GM19455 (cell line): ENCODE measurements around the gene CD226.
"Not testable (repeated sequence)": the region's sequence is repeated elsewhere in the genome, so short reads cannot be mapped to it uniquely, and the experiment has no call there.

Experiments used
- ATAC-seq: cut with Tn5 transposase; IDR thresholded peaks from one replicate; pipeline ENCODE4 v1.9.1; 2021; ENCODE audit not compliant: unreplicated experiment

Gene CD226

DNA sequence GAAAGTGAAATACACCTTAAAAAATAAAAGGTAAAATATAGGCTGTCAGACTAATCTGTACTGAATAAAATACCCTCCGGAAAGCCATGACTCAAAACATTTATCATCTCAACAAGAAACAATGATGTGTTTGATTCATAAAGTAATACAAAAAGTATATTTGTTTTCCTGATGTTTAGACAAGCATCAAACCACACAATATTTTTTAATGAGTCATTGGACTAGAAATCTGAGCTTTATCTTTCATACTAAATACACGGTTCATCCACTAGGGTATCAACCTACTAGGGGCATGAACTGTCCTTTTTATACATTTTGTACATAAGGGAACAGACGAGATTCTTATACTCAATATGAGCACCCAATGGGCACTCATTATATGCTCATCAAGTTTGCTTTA is 31.3 kb downstream of the CD226 start:
- ATAC-seq, result no peak

DNA sequence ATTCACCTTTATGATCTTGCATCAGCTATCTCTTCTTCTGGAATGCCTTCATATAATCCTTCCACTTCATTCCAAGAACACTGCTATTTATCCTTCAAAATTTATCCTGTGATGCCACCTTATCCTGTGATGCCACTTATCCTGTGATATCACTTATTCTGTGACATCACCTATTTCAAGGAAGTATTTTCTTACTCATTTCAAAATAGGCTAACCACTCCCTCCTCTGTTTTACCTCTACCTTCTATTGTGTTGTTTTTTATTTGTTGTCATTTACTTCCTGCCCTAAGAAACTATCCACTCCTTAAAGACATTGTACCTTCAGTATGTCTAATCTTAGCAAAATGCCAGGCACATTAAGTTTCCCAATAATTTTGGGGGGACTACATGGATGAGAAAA is 38.8 kb downstream of the CD226 start:
- no peak for ATAC-seq

DNA sequence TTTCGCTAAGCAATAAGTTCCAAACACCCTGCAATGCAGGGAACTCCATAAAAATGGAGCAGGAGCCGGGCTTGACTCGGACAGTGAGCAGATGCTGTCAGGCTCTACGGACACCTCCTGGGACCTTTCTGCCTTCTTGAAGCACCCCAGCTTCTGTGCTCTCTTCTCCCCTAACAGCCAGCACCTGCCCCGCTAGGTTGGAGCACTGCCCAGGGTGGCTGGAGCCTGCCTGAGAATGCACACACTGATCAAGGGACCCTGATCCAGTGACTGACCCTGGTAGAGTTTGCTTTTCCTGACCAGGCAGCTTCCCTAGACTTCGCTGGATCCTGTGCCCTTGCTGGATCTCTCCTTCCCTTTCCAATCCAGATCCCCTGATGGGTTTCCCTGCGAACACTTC is 40.9 kb downstream of the CD226 start:
- ATAC-seq, result no peak

GRCh38 chr18:69900941-69901340 is 46.7 kb downstream of the CD226 start:
- no peak for ATAC-seq

GRCh38 chr18:69899154-69899923 is 48.3 kb downstream of the CD226 start:
- ATAC-seq, result not testable (repeated sequence)

DNA sequence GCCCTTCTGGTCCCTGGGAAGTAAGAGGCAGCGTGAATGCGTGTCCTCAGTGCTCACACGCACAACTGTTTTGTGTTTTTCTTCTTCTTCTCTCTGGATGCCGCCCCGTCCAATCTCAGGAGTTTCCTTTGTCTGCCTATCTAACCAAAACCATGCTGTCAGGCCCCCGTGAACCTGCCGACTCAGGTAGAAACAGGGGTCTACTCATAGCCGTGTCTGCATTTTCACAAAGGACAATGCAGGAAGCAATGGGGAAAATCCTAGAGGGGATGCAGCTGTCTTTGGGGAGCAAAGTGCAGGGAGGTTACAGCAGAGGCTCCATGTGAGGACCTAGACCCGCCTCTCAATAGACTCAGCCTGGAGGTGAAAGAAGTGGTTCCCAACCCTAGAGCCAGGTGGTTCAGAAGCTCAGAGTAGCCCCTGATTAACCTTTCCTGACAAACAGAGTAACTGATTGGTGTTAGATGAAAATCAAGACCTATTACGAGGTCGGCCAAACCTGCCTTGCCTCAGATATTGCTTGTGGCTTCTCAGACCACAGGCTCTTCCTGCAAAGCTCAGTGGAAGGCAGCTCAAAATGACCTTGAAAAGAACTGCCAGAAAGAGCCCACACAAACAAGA is 49.3 kb downstream of the CD226 start:
- ATAC-seq, result no peak

- peak; percentile 51 for ATAC-seq
Measured at GRCh38 chr18:69897397-69898108, 50.1 kb downstream of the CD226 start.

- ATAC-seq, result no peak
Measured at GRCh38 chr18:69895066-69896047, 52.3 kb downstream of the CD226 start.

DNA sequence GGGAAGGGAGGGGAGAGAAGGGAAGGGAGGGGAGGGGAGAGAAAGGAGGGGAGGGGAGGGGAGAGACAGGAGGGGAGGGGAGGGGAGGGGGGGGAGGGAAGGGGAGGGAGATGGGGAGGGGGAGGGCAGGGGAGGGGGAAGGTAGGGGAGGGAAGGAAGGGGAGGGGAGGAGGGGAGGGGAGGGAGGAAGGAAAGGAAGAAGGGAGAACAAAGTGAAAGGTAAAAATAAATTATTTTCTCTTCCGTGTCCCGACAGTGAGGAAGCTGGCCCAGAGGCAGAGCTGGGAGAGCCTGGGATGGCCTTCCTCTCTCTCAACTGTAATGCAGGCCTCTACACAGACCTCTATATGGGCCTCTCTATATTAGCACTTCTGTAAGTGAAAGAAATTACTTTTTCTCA is 53.2 kb downstream of the CD226 start:
- ATAC-seq, result no peak

DNA sequence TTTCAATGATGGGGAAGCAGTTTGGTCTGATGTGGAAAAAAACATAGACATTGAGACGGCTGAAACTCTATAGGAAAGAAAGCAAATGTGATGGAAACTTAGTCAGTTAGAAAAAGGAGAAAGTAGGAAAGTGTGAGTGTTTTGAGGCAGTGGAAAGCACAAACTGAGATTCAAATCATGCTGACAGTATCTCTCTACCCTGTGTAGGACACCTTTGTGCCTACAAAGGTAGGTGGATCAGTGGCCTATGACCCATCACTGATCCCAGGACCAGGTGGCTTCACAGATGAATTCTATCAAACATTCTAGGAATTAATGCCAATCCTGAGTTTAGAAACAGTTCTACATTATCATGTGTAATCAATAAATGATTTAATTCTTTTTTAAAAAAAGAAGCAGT is 57.1 kb downstream of the CD226 start:
- ATAC-seq, result no peak

DNA sequence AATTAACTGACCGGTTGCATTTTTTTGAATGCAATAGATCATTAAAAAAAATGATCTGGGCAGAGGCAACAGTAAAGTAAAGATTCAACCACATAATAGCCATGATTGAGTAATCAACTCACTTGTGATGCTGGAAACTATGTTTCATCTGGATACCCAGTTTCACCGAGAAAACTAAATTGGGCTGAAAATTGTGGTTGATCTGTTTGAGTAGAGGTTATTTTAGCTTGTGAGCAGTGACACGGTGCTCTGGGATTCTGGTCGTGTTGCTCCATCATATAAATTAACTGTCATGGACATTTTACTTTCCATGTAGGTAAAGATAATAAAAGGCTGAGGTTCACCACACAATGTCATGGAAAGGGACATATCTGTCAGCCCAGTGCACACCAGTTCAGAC is 58.7 kb downstream of the CD226 start:
- ATAC-seq, result no peak

GRCh38 chr18:69887256-69887655 is 60.4 kb downstream of the CD226 start:
- no peak for ATAC-seq

- peak; percentile 79 for ATAC-seq
Measured at GRCh38 chr18:69885841-69886531, 61.7 kb downstream of the CD226 start.

- ATAC-seq, result no peak
Measured at GRCh38 chr18:69885355-69885754, 62.3 kb downstream of the CD226 start.

- no peak for ATAC-seq
Measured at GRCh38 chr18:69883781-69884180, 63.9 kb downstream of the CD226 start.

DNA sequence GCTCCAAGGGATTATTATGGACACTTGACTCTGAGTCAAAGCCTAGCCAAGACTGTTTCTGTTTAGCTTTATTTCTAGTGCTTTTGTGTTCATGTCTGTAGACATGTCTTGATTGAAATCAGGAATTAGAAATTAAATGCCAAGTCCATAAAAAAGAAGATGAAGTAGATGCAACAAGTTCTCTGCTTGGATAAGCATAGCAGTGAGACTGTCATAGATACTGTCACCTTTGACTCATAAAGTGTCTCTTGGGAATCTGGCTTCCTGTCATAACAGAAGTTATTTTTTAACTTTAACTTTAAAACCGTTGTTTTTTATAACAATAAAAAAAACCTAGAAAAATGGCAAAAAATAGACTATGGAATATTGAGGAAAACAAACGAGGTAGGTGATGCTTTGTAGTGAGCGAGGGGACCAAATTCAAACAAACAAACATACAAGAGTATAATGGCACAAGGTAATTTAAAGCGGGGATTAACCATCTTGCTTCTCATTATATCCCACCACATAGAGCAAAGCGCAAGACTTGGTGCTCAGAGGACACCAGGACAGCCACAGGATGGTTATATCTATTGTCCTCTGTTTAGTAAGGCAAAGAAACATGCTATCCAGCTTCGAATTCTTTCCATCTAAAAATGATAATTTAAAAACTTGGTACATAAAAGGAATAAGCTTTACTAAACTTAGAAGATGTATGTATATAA is 64.6 kb downstream of the CD226 start:
- no peak for ATAC-seq

DNA sequence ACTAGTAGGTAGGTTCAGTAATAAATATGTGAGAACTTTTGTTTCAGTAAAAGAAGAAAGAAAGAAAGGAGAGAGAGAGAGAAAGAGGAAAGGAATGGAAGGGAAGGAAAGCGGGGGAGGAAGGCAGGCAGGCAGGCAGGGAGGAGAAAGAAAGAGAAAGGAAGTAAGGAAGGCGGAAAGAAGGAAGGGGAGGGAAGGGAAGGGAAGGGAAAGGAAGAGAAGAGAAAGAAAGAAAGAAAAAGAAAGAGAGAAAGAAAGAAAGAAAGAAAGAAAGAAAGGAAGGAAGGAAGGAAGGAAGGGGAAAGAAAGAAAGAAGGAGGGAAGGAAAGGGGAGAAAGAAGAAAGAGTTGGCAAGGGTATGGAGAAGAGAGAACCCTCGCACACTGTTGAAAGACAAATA is 67.6 kb downstream of the CD226 start:
- no peak for ATAC-seq

DNA sequence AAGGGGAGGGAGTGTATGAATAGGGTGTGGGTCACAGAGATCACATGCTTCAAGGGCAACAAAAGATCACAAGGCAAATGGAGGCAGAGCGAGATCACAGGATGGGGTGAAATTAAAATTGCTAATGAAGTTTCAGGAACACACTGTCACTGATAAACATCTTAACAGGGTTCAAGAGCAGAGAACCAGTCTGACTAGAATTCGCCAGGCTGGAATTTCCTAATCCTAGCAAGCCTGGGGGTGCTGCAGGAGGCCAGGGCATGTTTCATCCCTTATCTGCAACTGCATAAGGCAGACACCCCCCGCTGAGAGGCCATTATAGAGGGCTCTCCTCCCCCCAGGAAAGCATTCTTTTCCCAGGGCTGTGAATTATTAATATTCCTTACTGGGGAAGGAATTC is 68.6 kb downstream of the CD226 start:
- not testable (repeated sequence) for ATAC-seq

- no peak for ATAC-seq
Measured at GRCh38 chr18:69878213-69878933, 69.3 kb downstream of the CD226 start.
